HepG2 (cell line): ENCODE measurements around the gene PCGF6. TPM values are rescaled to one million over a fixed set of nuclear protein-coding genes. Genes with fewer than 3 reads are reported as not detected.

Experiments
- AHR ChIP-seq: IDR thresholded peaks from 2 replicates; pipeline ENCODE4 v1.6.1; 2018; ENCODE audit warnings: missing genetic modification reagents, missing compliant biosample characterization
- HMG20B ChIP-seq: conservative IDR thresholded peaks from 2 replicates; pipeline ENCODE4 v1.6.1; 2016; ENCODE audit warnings: missing genetic modification reagents, missing compliant biosample characterization
- MYPOP ChIP-seq: sonication (generic); formaldehyde crosslinking; IDR thresholded peaks from 2 replicates; pipeline ENCODE4 v1.8.1; 2023; ENCODE audit warnings: mild to moderate bottlenecking, moderate library complexity, missing genetic modification reagents
- SMARCC2 ChIP-seq: fragments of 450-650 bp; IDR thresholded peaks from 2 replicates; pipeline ENCODE4 v1.6.1; 2017; ENCODE audit warnings: antibody characterized with exemption, mild to moderate bottlenecking
- SP2 ChIP-seq: sonication (generic); formaldehyde crosslinking; IDR thresholded peaks from 2 replicates; pipeline ENCODE4 v1.5.1; 2020; ENCODE audit warnings: mild to moderate bottlenecking, missing genetic modification reagents
- SRSF1 ChIP-seq: fragments of 200-400 bp; formaldehyde crosslinking; optimal IDR thresholded peaks from 2 replicates; pipeline ENCODE3; 2017; ENCODE audit warnings: mild to moderate bottlenecking, low read depth, low read length, moderate library complexity
- U2AF1 ChIP-seq: fragments of 200-400 bp; formaldehyde crosslinking; optimal IDR thresholded peaks from 2 replicates; pipeline ENCODE3; 2017; ENCODE audit warnings: mild to moderate bottlenecking, low read depth, low read length
- ZFP62 ChIP-seq: sonication (generic); formaldehyde crosslinking; IDR thresholded peaks from 2 replicates; pipeline ENCODE4 v1.4.0; 2020; ENCODE audit warnings: missing genetic modification reagents
- ZNF101 ChIP-seq: sonication (generic); formaldehyde crosslinking; IDR thresholded peaks from 2 replicates; pipeline ENCODE4 v1.4.0; 2020; ENCODE audit warnings: mild to moderate bottlenecking, low read depth, missing genetic modification reagents, borderline replicate concordance
- ZNF143 ChIP-seq: sonication (generic); formaldehyde crosslinking; IDR thresholded peaks from 2 replicates; pipeline ENCODE4 v1.4.0; 2020; ENCODE audit warnings: missing genetic modification reagents
- ZNF274 ChIP-seq: sonication (generic); formaldehyde crosslinking; IDR thresholded peaks from 2 replicates; pipeline ENCODE4 v1.5.1; 2020; ENCODE audit warnings: mild to moderate bottlenecking, missing genetic modification reagents
- ZNF496 ChIP-seq: sonication (generic); formaldehyde crosslinking; IDR thresholded peaks from 2 replicates; pipeline ENCODE4 v1.8.1; 2023; ENCODE audit warnings: mild to moderate bottlenecking, moderate library complexity, missing genetic modification reagents; ENCODE audit not compliant: insufficient replicate concordance
- ZNF547 ChIP-seq: sonication (generic); formaldehyde crosslinking; IDR thresholded peaks from 2 replicates; pipeline ENCODE4 v1.5.1; 2020; ENCODE audit warnings: mild to moderate bottlenecking, missing genetic modification reagents
- ZNF562 ChIP-seq: sonication (generic); formaldehyde crosslinking; IDR thresholded peaks from 2 replicates; pipeline ENCODE4 v1.8.0; 2022; ENCODE audit warnings: missing genetic modification reagents, borderline replicate concordance
- ZNF691 ChIP-seq: sonication (generic); formaldehyde crosslinking; IDR thresholded peaks from 2 replicates; pipeline ENCODE4 v1.4.0; 2020; ENCODE audit warnings: missing genetic modification reagents, low read depth, mild to moderate bottlenecking, borderline replicate concordance
- ZNF747 ChIP-seq: sonication (generic); formaldehyde crosslinking; IDR thresholded peaks from 2 replicates; pipeline ENCODE4 v1.8.1; 2023; ENCODE audit warnings: missing genetic modification reagents, mild to moderate bottlenecking, borderline replicate concordance
- polyA plus RNA-seq, 8 experiments: library from polyadenylated mRNA; depleted of rRNA in 3 of 8; stranded (reverse) in 7 of 8; unstranded in 1 of 8; fragments of >200 nt; fragmentation: Illumina TruSeq in 4 of 8; extraction: Trizol in 4 of 8; gene quantifications; 2 replicates each; pipeline versions ENCODE4 v1.2.1 to v1.2.3, GENCODE V29; 2011 to 2016; ENCODE audit warnings: low read depth in 4 of 8, missing spikeins in 1 of 8, mixed read lengths in 1 of 8; ENCODE audit not compliant: insufficient read depth in 1 of 8
- total RNA-seq, 5 experiments: library from RNA; depleted of rRNA; stranded (reverse); fragments of >200 nt; fragmentation: Illumina TruSeq; extraction: Trizol; gene quantifications; 2 replicates each; pipeline ENCODE4 v1.2.3, GENCODE V29; 2016; ENCODE audit warnings: low read depth in 1 of 5
- TF ChIP-seq, protein P1 (sequence below): sonication (generic); formaldehyde crosslinking; IDR thresholded peaks from 2 replicates; pipeline ENCODE4 v1.9.0; 2021; ENCODE audit warnings: missing genetic modification reagents, borderline replicate concordance
- TF ChIP-seq, protein P2 (sequence below): sonication (generic); formaldehyde crosslinking; IDR thresholded peaks from 2 replicates; pipeline ENCODE4 v1.5.0; 2020; ENCODE audit warnings: mild to moderate bottlenecking, missing genetic modification reagents, borderline replicate concordance

PCGF6 gene
- total and polyA plus RNA-seq, 2 of the 13 experiments (the other 11 are each of a cell fraction or from before 2014, with no cell fraction given): 5.2 to 19.4 TPM

GRCh38 chr10:103278862-103279298, 72.1 kb downstream of the PCGF6 start (continued):
- TF ChIP-seq U2AF1 (no peak), SP2 (CRISPR knock-in tag) (no peak), MYPOP (CRISPR knock-in tag) (no peak), ZNF562 (CRISPR knock-in tag) (no peak), SMARCC2 (no peak), ZNF547 (0 out of 2 replicates have a peak, but pooled peaks have one; percentile 26), ZNF143 (CRISPR knock-in tag) (no peak), ZNF274 (CRISPR knock-in tag) (no peak), ZNF101 (CRISPR knock-in tag) (no peak), HMG20B (CRISPR knock-in tag) (no peak), SRSF1 (no peak), ZNF691 (CRISPR knock-in tag) (no peak), ZFP62 (CRISPR knock-in tag) (no peak), ZNF747 (CRISPR knock-in tag) (no peak), AHR (CRISPR knock-in tag) (0 out of 2 replicates have a peak, but pooled peaks have one; percentile 42), ZNF496 (CRISPR knock-in tag) (no peak)
- TF ChIP-seq, protein P1, sequence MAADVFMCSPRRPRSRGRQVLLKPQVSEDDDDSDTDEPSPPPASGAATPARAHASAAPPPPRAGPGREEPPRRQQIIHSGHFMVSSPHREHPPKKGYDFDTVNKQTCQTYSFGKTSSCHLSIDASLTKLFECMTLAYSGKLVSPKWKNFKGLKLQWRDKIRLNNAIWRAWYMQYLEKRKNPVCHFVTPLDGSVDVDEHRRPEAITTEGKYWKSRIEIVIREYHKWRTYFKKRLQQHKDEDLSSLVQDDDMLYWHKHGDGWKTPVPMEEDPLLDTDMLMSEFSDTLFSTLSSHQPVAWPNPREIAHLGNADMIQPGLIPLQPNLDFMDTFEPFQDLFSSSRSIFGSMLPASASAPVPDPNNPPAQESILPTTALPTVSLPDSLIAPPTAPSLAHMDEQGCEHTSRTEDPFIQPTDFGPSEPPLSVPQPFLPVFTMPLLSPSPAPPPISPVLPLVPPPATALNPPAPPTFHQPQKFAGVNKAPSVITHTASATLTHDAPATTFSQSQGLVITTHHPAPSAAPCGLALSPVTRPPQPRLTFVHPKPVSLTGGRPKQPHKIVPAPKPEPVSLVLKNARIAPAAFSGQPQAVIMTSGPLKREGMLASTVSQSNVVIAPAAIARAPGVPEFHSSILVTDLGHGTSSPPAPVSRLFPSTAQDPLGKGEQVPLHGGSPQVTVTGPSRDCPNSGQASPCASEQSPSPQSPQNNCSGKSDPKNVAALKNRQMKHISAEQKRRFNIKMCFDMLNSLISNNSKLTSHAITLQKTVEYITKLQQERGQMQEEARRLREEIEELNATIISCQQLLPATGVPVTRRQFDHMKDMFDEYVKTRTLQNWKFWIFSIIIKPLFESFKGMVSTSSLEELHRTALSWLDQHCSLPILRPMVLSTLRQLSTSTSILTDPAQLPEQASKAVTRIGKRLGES: no peak
- TF ChIP-seq, protein P2, sequence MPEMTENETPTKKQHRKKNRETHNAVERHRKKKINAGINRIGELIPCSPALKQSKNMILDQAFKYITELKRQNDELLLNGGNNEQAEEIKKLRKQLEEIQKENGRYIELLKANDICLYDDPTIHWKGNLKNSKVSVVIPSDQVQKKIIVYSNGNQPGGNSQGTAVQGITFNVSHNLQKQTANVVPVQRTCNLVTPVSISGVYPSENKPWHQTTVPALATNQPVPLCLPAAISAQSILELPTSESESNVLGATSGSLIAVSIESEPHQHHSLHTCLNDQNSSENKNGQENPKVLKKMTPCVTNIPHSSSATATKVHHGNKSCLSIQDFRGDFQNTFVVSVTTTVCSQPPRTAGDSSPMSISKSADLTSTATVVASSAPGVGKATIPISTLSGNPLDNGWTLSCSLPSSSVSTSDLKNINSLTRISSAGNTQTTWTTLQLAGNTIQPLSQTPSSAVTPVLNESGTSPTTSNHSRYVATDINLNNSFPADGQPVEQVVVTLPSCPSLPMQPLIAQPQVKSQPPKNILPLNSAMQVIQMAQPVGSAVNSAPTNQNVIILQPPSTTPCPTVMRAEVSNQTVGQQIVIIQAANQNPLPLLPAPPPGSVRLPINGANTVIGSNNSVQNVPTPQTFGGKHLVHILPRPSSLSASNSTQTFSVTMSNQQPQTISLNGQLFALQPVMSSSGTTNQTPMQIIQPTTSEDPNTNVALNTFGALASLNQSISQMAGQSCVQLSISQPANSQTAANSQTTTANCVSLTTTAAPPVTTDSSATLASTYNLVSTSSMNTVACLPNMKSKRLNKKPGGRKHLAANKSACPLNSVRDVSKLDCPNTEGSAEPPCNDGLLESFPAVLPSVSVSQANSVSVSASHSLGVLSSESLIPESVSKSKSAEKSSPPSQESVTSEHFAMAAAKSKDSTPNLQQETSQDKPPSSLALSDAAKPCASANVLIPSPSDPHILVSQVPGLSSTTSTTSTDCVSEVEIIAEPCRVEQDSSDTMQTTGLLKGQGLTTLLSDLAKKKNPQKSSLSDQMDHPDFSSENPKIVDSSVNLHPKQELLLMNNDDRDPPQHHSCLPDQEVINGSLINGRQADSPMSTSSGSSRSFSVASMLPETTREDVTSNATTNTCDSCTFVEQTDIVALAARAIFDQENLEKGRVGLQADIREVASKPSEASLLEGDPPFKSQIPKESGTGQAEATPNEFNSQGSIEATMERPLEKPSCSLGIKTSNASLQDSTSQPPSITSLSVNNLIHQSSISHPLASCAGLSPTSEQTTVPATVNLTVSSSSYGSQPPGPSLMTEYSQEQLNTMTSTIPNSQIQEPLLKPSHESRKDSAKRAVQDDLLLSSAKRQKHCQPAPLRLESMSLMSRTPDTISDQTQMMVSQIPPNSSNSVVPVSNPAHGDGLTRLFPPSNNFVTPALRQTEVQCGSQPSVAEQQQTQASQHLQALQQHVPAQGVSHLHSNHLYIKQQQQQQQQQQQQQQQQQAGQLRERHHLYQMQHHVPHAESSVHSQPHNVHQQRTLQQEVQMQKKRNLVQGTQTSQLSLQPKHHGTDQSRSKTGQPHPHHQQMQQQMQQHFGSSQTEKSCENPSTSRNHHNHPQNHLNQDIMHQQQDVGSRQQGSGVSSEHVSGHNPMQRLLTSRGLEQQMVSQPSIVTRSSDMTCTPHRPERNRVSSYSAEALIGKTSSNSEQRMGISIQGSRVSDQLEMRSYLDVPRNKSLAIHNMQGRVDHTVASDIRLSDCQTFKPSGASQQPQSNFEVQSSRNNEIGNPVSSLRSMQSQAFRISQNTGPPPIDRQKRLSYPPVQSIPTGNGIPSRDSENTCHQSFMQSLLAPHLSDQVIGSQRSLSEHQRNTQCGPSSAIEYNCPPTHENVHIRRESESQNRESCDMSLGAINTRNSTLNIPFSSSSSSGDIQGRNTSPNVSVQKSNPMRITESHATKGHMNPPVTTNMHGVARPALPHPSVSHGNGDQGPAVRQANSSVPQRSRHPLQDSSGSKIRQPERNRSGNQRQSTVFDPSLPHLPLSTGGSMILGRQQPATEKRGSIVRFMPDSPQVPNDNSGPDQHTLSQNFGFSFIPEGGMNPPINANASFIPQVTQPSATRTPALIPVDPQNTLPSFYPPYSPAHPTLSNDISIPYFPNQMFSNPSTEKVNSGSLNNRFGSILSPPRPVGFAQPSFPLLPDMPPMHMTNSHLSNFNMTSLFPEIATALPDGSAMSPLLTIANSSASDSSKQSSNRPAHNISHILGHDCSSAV (CRISPR knock-in tag): no peak
